Left ventricle myocardium superior (tissue), 1 donor: ENCODE results near the gene UBE2J2. TPM values are rescaled to one million over a fixed set of nuclear protein-coding genes. Genes with fewer than 3 reads are reported as not detected.
"Not testable (repeated sequence)": the region's sequence is repeated elsewhere in the genome, so short reads cannot be mapped to it uniquely, and the experiment has no call there.

Experiments
- ATAC-seq: fragments of 200-7000 bp; cut with Tn5 transposase; one replicate; pipeline ENCODE4 v1.9.1; 2020; ENCODE audit warnings: mild to moderate bottlenecking, moderate library complexity
- DNase-seq: peaks from one replicate; pipeline ENCODE4 v3.0.0-alpha.2; 2020
- intact Hi-C: fragments of 100-400 bp; cut with micrococcal nuclease; formaldehyde crosslinking; loops from one replicate; pipeline ENCODE4 v1.11.0; 2022
- long read RNA-seq: library from polyadenylated mRNA; unstranded; transcript quantifications from one replicate; pipeline ENCODE4 v2.0.0, GENCODE V29; 2021
- total RNA-seq: library from RNA; stranded (reverse); fragmentation: NEBNext Ultra II Directional; extraction: Animal tissue kit (Norgen Biotek cat#: 25700); gene quantifications from one replicate; pipeline ENCODE4 v1.2.1, GENCODE V29; 2021
- donor health status: DM: no; HTN: yes; CAD: no; lungs with severe emphysema.

Gene UBE2J2
- total RNA-seq = 39.5 TPM
- long read RNA-seq, transcript UBE2J2-204 (6 exons, 1,057 nt) = minor isoform, 7 of 94 reads
- long read RNA-seq, transcript UBE2J2-202 (7 exons, 1,733 nt) = major isoform, 58 of 94 reads
- long read RNA-seq, partial matches to known transcripts = 2 of 94 reads
- long read RNA-seq, other reads (novel, unspliced or antisense) = 18 of 94 reads

GRCh38 chr1:1273512-1274298 lies at the start of gene UBE2J2:
Gene UBE2J2 (minus strand): TSS chr1:1273854. CDS start chr1:1267992, 5,862 bp downstream.
- intact Hi-C loops = no loop called here
- DNase-seq (peak; percentile 96), ATAC-seq (peak; percentile 98)

DNA sequence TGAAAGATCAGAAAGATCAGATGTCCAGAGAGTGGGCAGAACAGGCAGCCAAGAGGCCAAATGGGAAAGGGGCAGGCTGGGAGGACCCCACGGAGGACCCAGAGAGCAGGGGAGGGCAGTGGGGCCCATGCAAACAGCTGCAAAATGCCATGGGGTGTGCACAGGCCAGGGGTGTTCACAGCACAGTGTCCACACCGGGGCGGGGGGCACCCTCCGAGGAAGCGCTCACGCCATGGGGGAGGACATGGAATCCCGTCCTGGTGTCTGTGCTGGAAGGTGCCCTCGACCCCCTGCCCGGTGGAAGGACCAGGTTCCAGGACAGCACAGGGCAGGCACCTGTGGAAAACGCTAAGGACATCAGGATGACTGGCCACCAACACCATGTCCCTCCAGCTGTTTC lies 49.3 kb upstream of the UBE2J2 start:
- DNase-seq = no peak
- intact Hi-C loops = no loop called here
- ATAC-seq = no peak

GRCh38 chr1:1322418-1322817 lies 48.8 kb upstream of the UBE2J2 start:
- intact Hi-C loops = no loop called here
- no peak for DNase-seq
- no peak for ATAC-seq

DNA sequence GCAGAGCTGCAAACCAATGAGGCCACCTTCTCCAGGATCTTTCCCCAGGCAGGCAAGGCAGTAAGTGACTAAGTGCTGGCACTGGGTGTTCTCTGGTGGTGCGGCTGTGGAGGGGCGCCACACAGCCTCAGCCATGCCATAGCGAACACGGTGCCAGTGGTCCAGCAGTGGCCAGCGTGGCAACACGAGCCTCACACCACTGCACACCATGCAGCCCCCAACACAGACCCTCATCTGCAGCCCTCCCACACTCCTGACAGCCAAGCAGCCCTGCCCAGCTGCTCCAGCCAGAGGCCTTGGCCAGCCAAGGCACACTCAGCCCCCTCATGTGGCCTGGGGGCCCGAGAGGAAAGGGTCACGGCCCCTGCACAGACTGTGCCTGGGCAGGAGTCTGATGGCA lies 47.8 kb upstream of the UBE2J2 start:
- ATAC-seq = no peak
- DNase-seq = no peak
- intact Hi-C loops = no loop called here

DNA sequence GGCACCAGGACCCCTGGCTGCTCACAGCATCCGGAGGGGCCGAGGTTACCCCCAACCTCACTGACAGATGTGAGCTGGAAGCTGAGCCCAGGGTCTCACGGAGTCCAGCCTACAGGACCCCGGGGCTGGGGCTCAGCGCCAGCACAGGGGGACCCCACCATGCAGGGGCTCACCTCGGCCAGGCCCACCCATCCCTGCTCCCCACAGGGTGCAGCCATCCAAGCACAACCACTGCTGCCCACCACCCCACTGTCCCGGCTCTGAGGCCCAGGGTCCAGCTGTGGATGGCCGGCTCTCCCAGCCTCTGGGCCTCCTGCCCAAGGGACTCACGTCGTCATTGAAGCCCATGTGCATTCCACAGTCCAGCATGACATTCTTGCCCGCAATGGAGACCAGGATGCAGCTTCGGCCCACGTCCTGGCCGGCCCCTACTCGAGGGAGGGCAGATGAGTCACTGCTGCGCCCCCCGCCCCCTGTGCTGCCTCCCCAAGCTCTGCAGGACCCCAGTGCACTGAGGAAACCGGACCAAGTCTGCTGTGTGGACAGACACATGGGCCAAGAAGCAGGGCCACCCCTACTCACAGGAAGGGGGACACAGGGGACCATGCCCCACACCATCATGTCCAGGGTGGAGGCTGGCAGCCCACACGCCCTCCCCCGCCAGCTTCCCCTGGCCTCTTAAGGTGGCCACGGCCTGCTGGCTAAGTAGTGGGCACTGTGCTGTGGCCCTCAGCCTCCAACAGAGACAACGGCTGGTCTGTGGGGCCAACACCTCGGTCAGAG lies 47.2 kb upstream of the UBE2J2 start:
- intact Hi-C loops = no loop called here
- no peak for ATAC-seq

DNA sequence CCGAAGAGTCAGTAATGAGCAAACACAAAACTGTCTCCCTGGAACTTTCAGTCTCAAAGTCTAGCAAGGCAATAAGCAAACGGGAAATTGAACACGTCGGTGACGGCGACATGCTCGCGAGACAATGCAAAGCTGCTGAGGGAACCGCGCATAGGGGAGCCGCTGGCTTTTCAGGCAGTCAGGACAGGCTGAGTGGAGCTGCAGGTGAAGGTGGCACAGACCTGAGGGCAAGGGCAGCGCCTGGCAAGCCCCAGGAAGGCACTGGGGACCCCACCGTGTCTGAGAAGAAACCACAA lies 45.9 kb upstream of the UBE2J2 start:
- intact Hi-C loops = no loop called here
- DNase-seq (no peak), ATAC-seq (no peak)

More for the DNA sequence above, 47.2 kb upstream of the UBE2J2 start:
- no peak for DNase-seq

GRCh38 chr1:1318777-1319645 lies 45.4 kb upstream of the UBE2J2 start:
- intact Hi-C loops = no loop called here
- DNase-seq (no peak), ATAC-seq (peak; percentile 3)

- ATAC-seq = peak; percentile 84
- intact Hi-C loops = no loop called here
Measured at GRCh38 chr1:1318131-1318652, 44.5 kb upstream of the UBE2J2 start.

GRCh38 chr1:1317420-1317819 lies 43.8 kb upstream of the UBE2J2 start:
- ATAC-seq (no peak), DNase-seq (no peak)
- intact Hi-C loops = no loop called here

More at GRCh38 chr1:1318131-1318652, 44.5 kb upstream of the UBE2J2 start:
- DNase-seq = peak; percentile 90

DNA sequence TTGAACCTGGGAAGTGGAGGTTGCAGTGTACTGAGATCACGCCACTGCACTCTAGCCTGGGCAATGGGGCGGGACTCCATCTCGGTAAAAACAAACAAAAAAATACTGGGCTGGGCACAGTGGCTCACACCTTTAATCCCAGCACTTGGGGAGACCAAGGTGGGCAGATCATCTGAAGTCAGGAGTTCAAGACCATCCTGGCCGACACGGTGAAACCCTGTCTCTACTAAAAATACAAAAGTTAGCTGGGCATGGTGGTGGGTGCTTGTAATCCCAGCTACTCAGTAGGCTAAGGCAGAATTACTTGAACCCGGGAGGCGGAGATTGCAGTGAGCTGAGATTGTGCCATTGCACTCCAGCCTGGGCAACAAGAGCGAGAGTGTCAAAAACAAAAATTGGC lies 42.5 kb upstream of the UBE2J2 start:
- DNase-seq, ATAC-seq, intact Hi-C loops: not testable (repeated sequence)

DNA sequence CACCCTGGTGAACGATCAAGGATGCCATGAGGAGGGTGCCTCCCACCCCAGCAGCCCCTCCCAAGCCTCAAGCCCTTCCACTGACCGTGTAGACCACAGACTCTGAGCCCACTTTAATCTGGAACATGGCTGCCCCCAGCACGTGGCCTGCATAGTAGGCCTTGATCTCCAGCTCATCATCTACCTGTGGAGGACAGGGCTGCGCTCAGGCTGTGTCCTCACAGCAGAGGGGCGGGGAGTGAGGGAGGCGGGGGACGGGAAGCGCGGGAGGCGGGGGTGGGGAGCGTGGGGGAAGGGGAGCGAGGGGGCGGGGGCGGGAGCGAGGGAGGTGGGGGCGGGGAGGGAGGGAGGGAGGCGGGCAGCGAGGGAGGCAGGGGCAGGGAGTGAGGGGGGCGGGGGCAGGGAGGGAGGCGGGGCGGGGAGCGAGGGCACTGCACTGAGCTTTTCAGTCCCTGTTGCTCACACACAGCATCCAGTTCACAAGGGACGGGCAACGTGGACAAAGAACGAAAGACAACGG lies 41.8 kb upstream of the UBE2J2 start:
- DNase-seq = no peak
- intact Hi-C loops = no loop called here
- no peak for ATAC-seq

- DNase-seq (no peak), ATAC-seq (no peak)
- intact Hi-C loops = no loop called here
Measured at GRCh38 chr1:1314678-1315335, 41.2 kb upstream of the UBE2J2 start.

DNA sequence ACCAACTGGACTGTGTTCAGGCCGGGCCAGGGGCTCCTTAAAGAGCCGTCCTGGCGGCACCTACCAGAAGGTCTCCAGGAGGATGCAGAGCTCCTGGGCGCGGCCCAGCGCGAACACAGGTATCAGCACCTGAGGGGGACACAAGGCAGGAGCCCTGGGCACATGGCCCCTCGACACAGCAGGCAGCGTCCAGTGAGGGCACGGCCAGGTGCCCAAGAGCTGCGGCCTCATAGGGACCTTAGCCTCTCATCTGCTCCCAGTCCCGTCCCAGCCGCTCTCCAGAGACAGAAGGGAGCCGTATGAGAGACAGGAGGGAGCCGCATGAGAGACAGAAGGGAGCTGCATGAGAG lies 40.6 kb upstream of the UBE2J2 start:
- intact Hi-C loops = no loop called here
- DNase-seq (no peak), ATAC-seq (no peak)

DNA sequence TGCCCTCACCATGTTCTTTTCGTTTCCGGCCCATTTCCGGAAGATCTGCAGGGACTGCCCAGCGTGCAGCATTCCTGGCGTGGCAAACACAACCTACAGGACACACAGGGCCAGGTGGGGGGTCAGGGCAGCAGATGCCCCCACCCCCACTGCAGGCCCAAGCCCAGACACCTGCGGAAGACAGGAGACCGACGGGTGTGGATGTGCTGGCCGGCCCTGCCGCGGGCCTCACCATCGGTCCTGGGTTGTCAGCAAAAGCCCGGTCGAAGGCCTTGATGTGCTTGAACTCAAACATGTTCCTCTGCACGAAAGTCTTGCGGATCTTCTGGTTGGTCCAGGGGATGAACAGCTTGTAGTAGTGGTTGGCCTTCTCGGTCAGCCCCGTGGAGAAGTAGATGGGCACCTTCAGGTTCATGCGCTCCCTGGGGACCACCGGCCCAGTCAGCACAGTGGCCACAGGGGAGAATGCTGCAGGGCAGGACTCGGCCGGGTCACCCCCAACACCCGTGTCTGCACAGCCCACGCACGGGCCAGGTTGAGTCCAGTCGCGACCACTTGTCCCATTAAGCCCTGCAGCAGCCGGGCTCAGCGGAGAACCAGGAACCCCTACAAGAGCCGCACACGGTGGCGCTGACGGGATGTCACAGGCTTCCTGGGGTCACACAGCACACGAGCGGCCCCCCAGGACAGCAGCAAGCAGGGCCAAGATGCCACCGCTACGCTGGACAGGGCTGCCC lies 40.0 kb upstream of the UBE2J2 start:
- intact Hi-C loops = no loop called here
- DNase-seq (no peak), ATAC-seq (no peak)

- intact Hi-C loops = no loop called here
- DNase-seq (no peak), ATAC-seq (no peak)
Measured at GRCh38 chr1:1312450-1313314, 39.0 kb upstream of the UBE2J2 start.

- intact Hi-C loops = no loop called here
- no peak for DNase-seq
- no peak for ATAC-seq
Measured at GRCh38 chr1:1311107-1312104, 37.8 kb upstream of the UBE2J2 start.
